Erythroblast (primary cell): ENCODE measurements around the gene DHRS12.

ENCODE experiments used
- GATA1 ChIP-seq: IDR thresholded peaks from 2 replicates; pipeline ENCODE4 v1.6.1; 2011; ENCODE audit warnings: low read depth, mild to moderate bottlenecking, control low read depth, low read length, moderate library complexity
- POLR2A ChIP-seq: IDR thresholded peaks from 2 replicates; pipeline ENCODE4 v1.6.1; 2011; ENCODE audit warnings: mild to moderate bottlenecking, low read length

- no peak for TF ChIP-seq POLR2A
- no peak for TF ChIP-seq GATA1
These were observed 61.9 kb downstream of the DHRS12 start for GRCh38 chr13:51742031-51742430.
